ENCODE measurements around the gene RASSF7. TPM values are rescaled to one million over a fixed set of nuclear protein-coding genes. Genes with fewer than 3 reads are reported as not detected.

The RASSF7 gene
- total and polyA plus RNA-seq, 2 of the 8 experiments (the other 6 are each of a cell fraction or from before 2014, with no cell fraction given): 22.3 to 43.9 TPM

DNA sequence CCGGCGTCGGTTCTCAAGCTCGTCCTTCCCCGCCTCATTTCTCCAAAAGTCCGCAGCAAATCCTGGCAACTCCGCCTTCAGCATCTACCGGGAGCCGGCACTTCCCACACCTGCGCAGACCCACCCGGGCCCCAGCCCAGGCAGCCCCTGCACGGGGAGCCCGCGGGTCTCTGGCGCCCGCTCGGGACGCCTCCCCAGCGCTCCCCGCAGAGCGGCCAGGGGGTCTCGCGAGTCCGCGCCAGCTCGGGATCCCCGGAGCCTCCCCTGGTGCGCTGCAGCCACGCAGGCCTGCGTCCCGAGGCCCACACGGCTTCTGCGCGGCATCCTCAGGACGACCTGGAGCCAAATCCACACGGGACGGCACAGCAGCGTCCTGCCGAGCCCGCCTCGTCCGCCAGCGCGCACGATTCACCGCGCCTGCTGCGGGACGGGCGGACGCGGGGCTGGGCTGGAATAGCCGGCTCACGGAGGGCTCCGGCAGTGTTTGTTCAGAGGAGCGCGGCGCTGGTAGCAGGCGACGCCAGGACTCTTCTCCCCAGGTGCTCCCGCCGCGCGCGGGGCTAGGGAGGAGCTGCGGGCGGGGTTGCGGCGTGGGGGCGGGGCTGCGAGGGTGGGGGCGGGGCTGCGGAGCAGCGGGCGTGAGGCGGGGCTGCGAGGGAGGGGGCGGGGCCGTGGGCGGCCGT lies 14.7 kb downstream of the RASSF7 start:
- Histone ChIP-seq H3K79me2 (ENCODE audit: control insufficient read depth in 1 of 2, insufficient read depth in 2 of 2, low read length in 2 of 2) (peaks cover 37 to 38% of the 10 kb centered on the region in 2 experiments), H2BK12ac (ENCODE audit: low read depth, low read length) (peak overlapping the region; percentile 33; the same call in 1 of the 2 replicates), H3K27me3 (replicated peaks in 1 of 4; ENCODE audit: control insufficient read depth in 3 of 4, extremely low read depth in 1 of 4, insufficient read depth in 3 of 4, low read length in 3 of 4) (peaks cover 8 to 17% (median 13%) of the 10 kb centered on the region in 4 experiments), H4K5ac (ENCODE audit: insufficient read length, low read depth, low read length) (no peak overlapping the region), H3K23ac (ENCODE audit: insufficient read length) (no peak overlapping the region), H3K27ac (ENCODE audit: low read depth, low read length) (no peak overlapping the region), H3K79me1 (ENCODE audit: low read depth, low read length) (peaks cover 15% of the 10 kb centered on the region), H2BK120ac (replicated peaks; ENCODE audit: low read depth, low read length) (peak overlapping the region; percentile 72), H4K91ac (replicated peaks; ENCODE audit: insufficient read length, low read length) (no peak overlapping the region), H4K20me1 (replicated peaks in 1 of 2; ENCODE audit: control insufficient read depth in 1 of 2, insufficient read depth in 2 of 2, low read length in 2 of 2) (peaks cover 29 to 35% of the 10 kb centered on the region in 2 experiments), H3K23me2 (ENCODE audit: low read depth, low read length) (peaks cover 15% of the 10 kb centered on the region), H2BK15ac (ENCODE audit: low read length) (peak overlapping the region; percentile 31; the same call in 1 of the 2 replicates), H3K36me3 (ENCODE audit: control insufficient read depth in 2 of 4, insufficient read depth in 4 of 4, low read length in 3 of 4) (no peaks in the 10 kb centered on the region), H3K9me3 (ENCODE audit: insufficient read depth in 2 of 2, low read depth in 1 of 2, low read length in 1 of 2) (no peaks in the 10 kb centered on the region), H3K18ac (ENCODE audit: extremely low read depth, low read length) (peak overlapping the region; percentile 78), H3K4me3 (ENCODE audit: extremely low read depth in 1 of 4, insufficient read depth in 2 of 4, low read depth in 3 of 4, low read length in 4 of 4) (peak overlapping the region; percentile 44 to 72 (median 57)), H3K4me1 (replicated peaks in 1 of 4; ENCODE audit: control insufficient read depth in 3 of 4, insufficient read depth in 4 of 4, low read length in 3 of 4) (peaks cover 6 to 26% (median 16%) of the 10 kb centered on the region in 4 experiments), H3K4ac (replicated peaks; ENCODE audit: insufficient read length, low read depth, low read length) (peak overlapping the region; percentile 74), H2BK20ac (ENCODE audit: low read length) (no peak overlapping the region), H2BK5ac (ENCODE audit: low read depth, low read length) (no peak overlapping the region; the same call in 1 of the 2 replicates), H4K8ac (ENCODE audit: extremely low read depth, insufficient read depth, low read length) (no peak overlapping the region), H3K56ac (replicated peaks; ENCODE audit: insufficient read length, low read depth, low read length) (no peak overlapping the region), H2AK5ac (ENCODE audit: low read depth, low read length) (no peak overlapping the region), H3K9ac (replicated peaks in 1 of 4; ENCODE audit: extremely low read depth in 1 of 4, low read depth in 3 of 4, low read length in 3 of 4) (no peak overlapping the region; a peak in 1 of 7 replicates), H3K4me2 (ENCODE audit: insufficient read depth in 1 of 2, low read depth in 2 of 2, low read length in 2 of 2) (peak overlapping the region; percentile 83 to 99), H3K14ac (ENCODE audit: insufficient read length) (no peak overlapping the region), H2AFZ (ENCODE audit: low read length) (no peak overlapping the region)
- TF ChIP-seq SUZ12 (IDR thresholded peaks at IDR 0.05; ENCODE audit: low read length): 0 out of 2 replicates have a peak, but pooled peaks have one; percentile 38
- TF ChIP-seq, protein P1, sequence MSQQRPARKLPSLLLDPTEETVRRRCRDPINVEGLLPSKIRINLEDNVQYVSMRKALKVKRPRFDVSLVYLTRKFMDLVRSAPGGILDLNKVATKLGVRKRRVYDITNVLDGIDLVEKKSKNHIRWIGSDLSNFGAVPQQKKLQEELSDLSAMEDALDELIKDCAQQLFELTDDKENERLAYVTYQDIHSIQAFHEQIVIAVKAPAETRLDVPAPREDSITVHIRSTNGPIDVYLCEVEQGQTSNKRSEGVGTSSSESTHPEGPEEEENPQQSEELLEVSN (IDR thresholded peaks at IDR 0.05): 0 out of 2 replicates have a peak, but pooled peaks have one; percentile 46
- peak; percentile 60 for TF ChIP-seq CTBP2 (IDR thresholded peaks at IDR 0.05; ENCODE audit: borderline replicate concordance, insufficient read depth, insufficient read length, low read length)
- no peak for TF ChIP-seq RAD21 (IDR thresholded peaks at IDR 0.05 in 1 of 2, conservative IDR thresholded peaks at IDR 0.05 in 1 of 2; ENCODE audit: low read depth in 2 of 2, low read length in 2 of 2)
- peak; percentile 58 for TF ChIP-seq EZH2 (IDR thresholded peaks at IDR 0.05; ENCODE audit: low read depth, low read length, severe bottlenecking)
- peak; percentile 84 for TF ChIP-seq KDM4A (IDR thresholded peaks at IDR 0.05; ENCODE audit: low read depth, low read length, severe bottlenecking)
- TF ChIP-seq JUN (IDR thresholded peaks at IDR 0.05; ENCODE audit: low read depth, low read length): no peak
- peak; percentile 54 for TF ChIP-seq BACH1 (IDR thresholded peaks at IDR 0.05; ENCODE audit: low read length)
- ChIA-PET CTCF (ENCODE audit: partially characterized antibody) (interaction anchor here (0.6 to 2.1 kb wide), 7 partner anchors 9 to 992 kb away, joined by 3 to 7 read pairs (median 5); no protein-coding TSS in a partner anchor), POLR2A (ENCODE audit: partially characterized antibody) (interaction anchor here (0.7 to 2.1 kb wide), 17 partner anchors 8 to 175 kb away, joined by 3 to 15 read pairs (median 4); partner anchors contain the start of genes DRD4, IRF7, LMNTD2 and LRRC56)
- DNase-seq (ENCODE audit: low read depth in 1 of 2, low spot score in 2 of 2): peak in 1 of 2 experiments; percentile 63
- WGBS, 2 experiments (ENCODE audit: extremely low coverage in 1 of 2, insufficient coverage in 1 of 2, insufficient read length in 1 of 2, insufficient replicate concordance in 2 of 2, low coverage in 1 of 2, low lambda C conversion rate in 2 of 2, missing lambda C conversion rate in 1 of 2): 4% methylated on average over 47 of the region's 81 CpGs; no CpG with 5 or more reads in 1 of the 2 experiments
- FAIRE-seq: no peak
